Mesenchymal stem cell (in vitro differentiated cells and primary cell): ENCODE results near the gene ATP2B1.

ENCODE experiments used
- DNase-seq: peaks from one replicate; pipeline ENCODE4 v3.0.0-alpha.2; 2013
- H2AFZ ChIP-seq: one replicate; pipeline ENCODE4 v1.6.1; 2013; ENCODE audit warnings: low read depth, mild to moderate bottlenecking, control low read depth, inconsistent platforms, low read length, moderate library complexity
- H2AK5ac ChIP-seq: 2 replicates; pipeline ENCODE4 v1.6.1; 2013; ENCODE audit warnings: low read length, moderate library complexity, mild to moderate bottlenecking, inconsistent platforms; ENCODE audit not compliant: severe bottlenecking
- H2BK120ac ChIP-seq: one replicate; pipeline ENCODE4 v1.6.1; 2013; ENCODE audit warnings: low read depth, mild to moderate bottlenecking, inconsistent platforms, low read length, moderate library complexity
- H2BK12ac ChIP-seq, 2 experiments: one replicate each; pipeline ENCODE4 v1.6.1; 2013; ENCODE audit warnings: inconsistent platforms in 2 of 2, low read length in 2 of 2, mild to moderate bottlenecking in 2 of 2, moderate library complexity in 2 of 2, control low read depth in 1 of 2
- H2BK15ac ChIP-seq: one replicate; pipeline ENCODE4 v1.6.1; 2013; ENCODE audit warnings: mild to moderate bottlenecking, low read depth, inconsistent platforms; ENCODE audit not compliant: poor library complexity, severe bottlenecking
- H2BK5ac ChIP-seq: 2 replicates; pipeline ENCODE4 v1.6.1; 2013; ENCODE audit warnings: low read depth, mild to moderate bottlenecking, low read length, control low read depth, inconsistent platforms; ENCODE audit not compliant: poor library complexity, severe bottlenecking
- H3K14ac ChIP-seq, 2 experiments: one replicate each; pipeline ENCODE4 v1.6.1; 2013; ENCODE audit warnings: inconsistent platforms in 2 of 2, low read length in 2 of 2, control low read depth in 1 of 2, mild to moderate bottlenecking in 1 of 2, moderate library complexity in 1 of 2
- H3K18ac ChIP-seq, 2 experiments: one replicate each; pipeline ENCODE4 v1.6.1; 2013; ENCODE audit warnings: inconsistent platforms in 2 of 2, low read length in 2 of 2, control low read depth in 1 of 2, low read depth in 1 of 2, mild to moderate bottlenecking in 1 of 2
- H3K23ac ChIP-seq, 2 experiments: one replicate each; pipeline ENCODE4 v1.6.1; 2013; ENCODE audit warnings: inconsistent platforms in 2 of 2, low read length in 2 of 2, mild to moderate bottlenecking in 2 of 2, moderate library complexity in 2 of 2, control low read depth in 1 of 2
- H3K27ac ChIP-seq: 2 replicates; pipeline ENCODE4 v1.5.1; 2013; ENCODE audit warnings: mild to moderate bottlenecking, moderate library complexity, low read length, control low read depth, inconsistent platforms; ENCODE audit not compliant: poor library complexity, severe bottlenecking
- H3K27me3 ChIP-seq, 2 experiments: 2 replicates each; pipeline versions ENCODE4 v1.6.1 to v1.7.0; 2013; ENCODE audit warnings: low read length in 2 of 2, mild to moderate bottlenecking in 2 of 2, moderate library complexity in 2 of 2, control low read depth in 1 of 2, inconsistent platforms in 1 of 2; ENCODE audit not compliant: control insufficient read depth in 1 of 2, insufficient read depth in 1 of 2
- H3K36me3 ChIP-seq, 2 experiments: 2 replicates each; pipeline versions ENCODE4 v1.6.1 to v1.7.0; 2013; ENCODE audit warnings: low read length in 2 of 2, control low read depth in 1 of 2, inconsistent platforms in 1 of 2, low read depth in 1 of 2, mild to moderate bottlenecking in 1 of 2; ENCODE audit not compliant: insufficient read depth in 2 of 2, control insufficient read depth in 1 of 2
- H3K4ac ChIP-seq, 2 experiments: one replicate each; pipeline ENCODE4 v1.6.1; 2013; ENCODE audit warnings: inconsistent platforms in 2 of 2, low read length in 2 of 2, mild to moderate bottlenecking in 2 of 2, moderate library complexity in 2 of 2, control low read depth in 1 of 2, low read depth in 1 of 2
- H3K4me1 ChIP-seq: 2 replicates; pipeline ENCODE4 v1.6.1; 2013; ENCODE audit warnings: low read depth, low read length, control low read depth; ENCODE audit not compliant: control insufficient read depth, insufficient read depth
- H3K4me2 ChIP-seq: 2 replicates; pipeline ENCODE4 v1.6.1; 2013; ENCODE audit warnings: low read length, mild to moderate bottlenecking, inconsistent platforms; ENCODE audit not compliant: poor library complexity, severe bottlenecking
- H3K4me3 ChIP-seq, 2 experiments: 2 replicates each; pipeline versions ENCODE4 v1.5.1 to v1.7.0; 2013; ENCODE audit warnings: low read length in 2 of 2, mild to moderate bottlenecking in 2 of 2, control low read depth in 1 of 2, low read depth in 1 of 2; ENCODE audit not compliant: insufficient read depth in 1 of 2
- H3K79me1 ChIP-seq: replicated peaks from 2 replicates; pipeline ENCODE4 v1.6.1; 2013; ENCODE audit warnings: mild to moderate bottlenecking, control low read depth, low read length, inconsistent platforms; ENCODE audit not compliant: poor library complexity, severe bottlenecking
- H3K9ac ChIP-seq: 2 replicates; pipeline ENCODE4 v1.7.0; 2013; ENCODE audit warnings: mild to moderate bottlenecking, low read length, moderate library complexity
- H3K9me3 ChIP-seq: 2 replicates; pipeline ENCODE4 v1.7.0; 2013; ENCODE audit warnings: mild to moderate bottlenecking, low read length; ENCODE audit not compliant: control insufficient read depth
- H4K8ac ChIP-seq: one replicate; pipeline ENCODE4 v1.6.1; 2013; ENCODE audit warnings: inconsistent platforms, mild to moderate bottlenecking, low read length, moderate library complexity
- H4K91ac ChIP-seq: one replicate; pipeline ENCODE4 v1.6.1; 2013; ENCODE audit warnings: mild to moderate bottlenecking, low read length, inconsistent platforms
- WGBS: methylation state at CpG from one replicate; pipeline ENCODE4 v1.1.7; 2013; ENCODE audit warnings: mixed read lengths; 5-methylcytosine and 5-hydroxymethylcytosine counted together

Gene ATP2B1

DNA sequence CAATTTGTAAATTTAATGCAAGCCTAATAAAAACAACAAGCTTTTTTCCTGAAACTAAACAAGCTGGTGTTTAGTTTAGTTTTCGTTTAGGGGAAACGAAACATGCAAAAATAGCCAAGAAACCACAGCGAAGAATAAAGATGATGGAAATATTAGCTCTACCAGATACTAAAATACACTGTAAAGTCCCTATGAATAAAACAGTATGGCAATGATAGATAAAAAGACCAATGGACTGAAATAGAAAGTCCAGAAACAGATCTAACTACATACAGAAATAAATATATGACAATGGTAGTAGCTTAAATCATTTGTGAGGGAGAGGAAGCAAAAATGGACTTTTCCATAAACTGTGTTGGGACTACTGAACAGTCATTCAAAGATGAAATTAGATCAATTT is 26.4 kb downstream of the ATP2B1 start:
- no peaks in the 10 kb centered on the region for H3K27me3 ChIP-seq
- H3K4me1 ChIP-seq = no peaks in the 10 kb centered on the region
- H4K8ac ChIP-seq = no peak overlapping the region
- H3K4ac ChIP-seq = no peak overlapping the region
- 100% methylated on average over 2 of the region's 3 CpGs for WGBS
- no peak overlapping the region for H3K27ac ChIP-seq
- H2AK5ac ChIP-seq = no peak overlapping the region
- DNase-seq = no peak
- H3K23ac ChIP-seq = no peak overlapping the region
- H2BK5ac ChIP-seq = no peak overlapping the region
- no peak overlapping the region for H2BK120ac ChIP-seq
- H3K9ac ChIP-seq = no peak overlapping the region
- no peak overlapping the region for H3K4me3 ChIP-seq
- peaks cover 0 to 10% of the 10 kb centered on the region in 2 experiments for H3K36me3 ChIP-seq
- no peak overlapping the region for H3K4me2 ChIP-seq
- H3K18ac ChIP-seq = no peak overlapping the region
- no peak overlapping the region for H2BK15ac ChIP-seq
- no peak overlapping the region for H2AFZ ChIP-seq
- H3K9me3 ChIP-seq = peaks cover 32% of the 10 kb centered on the region
- no peak overlapping the region for H2BK12ac ChIP-seq
- H3K79me1 ChIP-seq = peaks cover 15% of the 10 kb centered on the region
- no peak overlapping the region for H4K91ac ChIP-seq
- H3K14ac ChIP-seq = no peak overlapping the region

DNA sequence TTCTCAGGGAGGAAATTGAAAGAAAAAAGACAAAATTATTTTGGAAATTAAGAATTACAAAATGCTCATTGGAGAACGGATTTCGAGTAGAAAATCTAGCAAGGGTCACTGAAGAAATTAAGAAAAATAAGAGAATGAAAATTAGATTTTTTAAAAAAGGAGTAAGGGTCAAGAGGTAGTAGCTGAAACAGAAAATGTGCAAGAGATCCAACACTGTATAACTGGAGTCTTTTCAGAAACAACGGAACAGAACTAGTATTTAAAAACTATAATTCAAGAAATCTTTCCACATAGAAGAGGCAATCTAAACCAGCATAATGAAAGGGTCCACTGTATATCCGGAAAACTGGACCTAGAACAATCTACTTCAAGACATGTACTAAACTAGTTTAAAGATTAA is 28.2 kb downstream of the ATP2B1 start:
- H3K27me3 ChIP-seq = no peaks in the 10 kb centered on the region
- no peak overlapping the region for H3K4me2 ChIP-seq
- H2BK15ac ChIP-seq = no peak overlapping the region
- no peak overlapping the region for H3K18ac ChIP-seq
- no peak overlapping the region for H3K27ac ChIP-seq
- peaks cover 0 to 11% of the 10 kb centered on the region in 2 experiments for H3K36me3 ChIP-seq
- H2BK5ac ChIP-seq = no peak overlapping the region
- no peak overlapping the region for H3K4ac ChIP-seq
- peaks cover 32% of the 10 kb centered on the region for H3K9me3 ChIP-seq
- no peaks in the 10 kb centered on the region for H3K4me1 ChIP-seq
- H3K4me3 ChIP-seq = no peak overlapping the region
- no peak overlapping the region for H3K23ac ChIP-seq
- peaks cover 12% of the 10 kb centered on the region for H3K79me1 ChIP-seq
- no peak overlapping the region for H3K9ac ChIP-seq
- over 99% methylated on average over 4 of the region's 4 CpGs for WGBS
- H2AFZ ChIP-seq = no peak overlapping the region
- H3K14ac ChIP-seq = no peak overlapping the region
- no peak for DNase-seq
- no peak overlapping the region for H4K91ac ChIP-seq
- no peak overlapping the region for H4K8ac ChIP-seq
- no peak overlapping the region for H2BK12ac ChIP-seq
- no peak overlapping the region for H2BK120ac ChIP-seq
- no peak overlapping the region for H2AK5ac ChIP-seq

DNA sequence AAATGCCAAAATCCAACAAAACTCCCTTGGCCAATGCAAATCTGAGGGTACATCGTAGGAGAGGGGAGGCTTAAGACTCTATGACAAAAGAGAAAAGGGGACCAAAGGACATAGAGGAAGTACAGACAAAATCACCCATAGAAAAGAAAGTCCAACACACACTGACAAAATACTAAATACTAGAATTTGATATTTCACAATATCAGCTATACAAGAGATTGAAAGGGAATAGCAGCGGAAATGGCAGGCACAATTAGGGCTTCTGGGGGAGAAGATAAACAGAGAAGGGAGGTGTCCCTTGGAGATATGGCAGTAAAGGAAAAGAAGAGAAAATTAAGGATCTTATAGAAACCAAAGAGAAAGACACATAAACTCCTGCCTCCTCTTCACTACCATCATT is 29.0 kb downstream of the ATP2B1 start:
- Histone ChIP-seq H3K36me3 (peaks cover 0 to 7% of the 10 kb centered on the region in 2 experiments), H3K23ac (no peak overlapping the region), H4K91ac (no peak overlapping the region), H3K9me3 (peaks cover 32% of the 10 kb centered on the region), H3K18ac (no peak overlapping the region), H3K9ac (no peak overlapping the region), H3K14ac (no peak overlapping the region), H2AFZ (no peak overlapping the region), H3K27me3 (no peaks in the 10 kb centered on the region), H3K4me3 (no peak overlapping the region), H3K79me1 (peaks cover 10% of the 10 kb centered on the region), H2BK15ac (no peak overlapping the region), H3K4ac (no peak overlapping the region), H2BK120ac (no peak overlapping the region), H4K8ac (no peak overlapping the region), H2AK5ac (no peak overlapping the region), H3K4me1 (no peaks in the 10 kb centered on the region), H2BK12ac (no peak overlapping the region), H3K4me2 (no peak overlapping the region), H3K27ac (no peak overlapping the region), H2BK5ac (no peak overlapping the region)
- no CpG with 5 or more reads among the region's 2 CpGs for WGBS
- DNase-seq = no peak

GRCh38 chr12:89678225-89678624 is 30.4 kb downstream of the ATP2B1 start:
- H3K4ac ChIP-seq = no peak overlapping the region
- no peak overlapping the region for H2BK12ac ChIP-seq
- H3K9me3 ChIP-seq = peaks cover 30% of the 10 kb centered on the region
- H3K79me1 ChIP-seq = peaks cover 6% of the 10 kb centered on the region
- no peak overlapping the region for H3K18ac ChIP-seq
- H3K14ac ChIP-seq = no peak overlapping the region
- no peak overlapping the region for H2AFZ ChIP-seq
- no peak overlapping the region for H3K23ac ChIP-seq
- peaks cover 0 to 5% of the 10 kb centered on the region in 2 experiments for H3K36me3 ChIP-seq
- no peak overlapping the region for H2BK15ac ChIP-seq
- no peak overlapping the region for H4K91ac ChIP-seq
- H3K4me3 ChIP-seq = no peak overlapping the region
- no peak overlapping the region for H2BK120ac ChIP-seq
- no peak overlapping the region for H2BK5ac ChIP-seq
- no CpG with 5 or more reads among the region's 2 CpGs for WGBS
- H3K4me1 ChIP-seq = no peaks in the 10 kb centered on the region
- no peak overlapping the region for H3K27ac ChIP-seq
- H3K4me2 ChIP-seq = no peak overlapping the region
- no peak overlapping the region for H4K8ac ChIP-seq
- no peak for DNase-seq
- no peaks in the 10 kb centered on the region for H3K27me3 ChIP-seq
- H3K9ac ChIP-seq = no peak overlapping the region
- H2AK5ac ChIP-seq = no peak overlapping the region
